GM23338 (cell line): ENCODE measurements around the gene DHFR. TPM values are rescaled to one million over a fixed set of nuclear protein-coding genes. Genes with fewer than 3 reads are reported as not detected.

Source experiments
- ATAC-seq: fragments of 200-7000 bp; cut with Tn5 transposase; 3 replicates; pipeline ENCODE4 v1.9.1; 2020
- DNase-seq: peaks from one replicate; pipeline ENCODE4 v3.0.0-alpha.2; 2015; ENCODE audit warnings: low spot score
- H2AFZ ChIP-seq: fragments of 200-600 bp; sonication (generic); 2 replicates; pipeline ENCODE4 v1.8.0; 2016; ENCODE audit warnings: antibody characterized with exemption, mild to moderate bottlenecking, moderate library complexity
- H3F3A ChIP-seq: fragments of 200-600 bp; sonication (generic); replicated peaks from 2 replicates; pipeline ENCODE4 v1.8.0; 2017; ENCODE audit warnings: antibody characterized with exemption, mixed run types, low read depth
- H3K27ac ChIP-seq: fragments of 200-600 bp; sonication (generic); 2 replicates; pipeline ENCODE4 v1.6.1; 2016; ENCODE audit warnings: low read depth
- H3K27me3 ChIP-seq: fragments of 200-600 bp; sonication (generic); 2 replicates; pipeline ENCODE4 v1.8.0; 2016; ENCODE audit warnings: mild to moderate bottlenecking, mixed run types, moderate library complexity; ENCODE audit not compliant: insufficient read depth
- H3K36me3 ChIP-seq: fragments of 200-600 bp; sonication (generic); 2 replicates; pipeline ENCODE4 v1.8.0; 2016; ENCODE audit warnings: mild to moderate bottlenecking; ENCODE audit not compliant: insufficient read depth
- H3K4me1 ChIP-seq: fragments of 200-600 bp; sonication (generic); 2 replicates; pipeline ENCODE4 v1.8.0; 2016; ENCODE audit warnings: mild to moderate bottlenecking, moderate library complexity; ENCODE audit not compliant: insufficient read depth
- H3K4me2 ChIP-seq: fragments of 200-600 bp; sonication (generic); 2 replicates; pipeline ENCODE4 v1.7.1; 2017; ENCODE audit warnings: mixed run types
- H3K4me3 ChIP-seq: fragments of 200-600 bp; sonication (generic); 2 replicates; pipeline ENCODE4 v1.6.1; 2016; ENCODE audit warnings: mixed run types
- H3K79me2 ChIP-seq: fragments of 200-600 bp; sonication (generic); replicated peaks from 2 replicates; pipeline ENCODE4 v1.8.0; 2017; ENCODE audit warnings: mild to moderate bottlenecking; ENCODE audit not compliant: insufficient read depth
- H3K9me2 ChIP-seq: fragments of 200-600 bp; sonication (generic); 2 replicates; pipeline ENCODE4 v1.8.0; 2017; ENCODE audit not compliant: insufficient read depth
- H4K20me1 ChIP-seq: fragments of 200-600 bp; sonication (generic); replicated peaks from 2 replicates; pipeline ENCODE4 v1.8.0; 2017; ENCODE audit warnings: mild to moderate bottlenecking; ENCODE audit not compliant: insufficient read depth
- H3K27ac Mint-ChIP-seq: 2 replicates; pipeline ENCODE4 v1.8.0; 2020; ENCODE audit warnings: inconsistent platforms, mild to moderate bottlenecking, moderate library complexity, mixed read lengths
- H3K27me3 Mint-ChIP-seq: 3 replicates; pipeline ENCODE4 v1.8.0; 2022; ENCODE audit warnings: low read depth, mild to moderate bottlenecking, moderate library complexity, mixed read lengths, inconsistent platforms; ENCODE audit not compliant: insufficient read depth, poor library complexity
- H3K36me3 Mint-ChIP-seq: 3 replicates; pipeline ENCODE4 v1.8.0; 2021; ENCODE audit warnings: low read depth, mild to moderate bottlenecking, inconsistent platforms, moderate library complexity, mixed read lengths
- H3K4me1 Mint-ChIP-seq: 3 replicates; pipeline ENCODE4 v1.8.0; 2020; ENCODE audit warnings: mild to moderate bottlenecking, inconsistent platforms, mixed read lengths
- H3K4me3 Mint-ChIP-seq: 3 replicates; pipeline ENCODE4 v1.8.0; 2021; ENCODE audit warnings: moderate library complexity, mild to moderate bottlenecking, inconsistent platforms, mixed read lengths
- H3K9me3 Mint-ChIP-seq: 3 replicates; pipeline ENCODE4 v1.8.0; 2020; ENCODE audit warnings: moderate library complexity, mild to moderate bottlenecking, inconsistent platforms, mixed read lengths
- CREB1 ChIP-seq: fragments of 250-450 bp; sonication (Bioruptor Pico); IDR thresholded peaks from 2 replicates; pipeline ENCODE4 v1.5.0; 2020; ENCODE audit warnings: low read depth, mild to moderate bottlenecking, moderate library complexity
- NANOG ChIP-seq: IDR thresholded peaks from 2 replicates; pipeline ENCODE4 v1.6.1; 2016; ENCODE audit warnings: antibody characterized with exemption, borderline replicate concordance
- POLR2AphosphoS5 ChIP-seq: IDR thresholded peaks from 2 replicates; pipeline ENCODE4 v1.6.1; 2016; ENCODE audit warnings: antibody characterized with exemption, low read depth
- STAT1 ChIP-seq: IDR thresholded peaks from one replicate; pipeline ENCODE4 v1.6.1; 2016; ENCODE audit warnings: antibody characterized with exemption; ENCODE audit not compliant: unreplicated experiment
- ZNF331 ChIP-seq: fragments of 250-450 bp; sonication (Bioruptor Pico); IDR thresholded peaks from 2 replicates; pipeline ENCODE4 v1.5.0; 2020; ENCODE audit warnings: low read depth, mild to moderate bottlenecking, moderate library complexity
- polyA plus RNA-seq: library from polyadenylated mRNA; unstranded; fragments of >200 nt; fragmentation: Nextera tagmentation; extraction: Ambion mirVana; gene quantifications from 2 replicates; pipeline ENCODE4 v1.2.1, GENCODE V29; 2016
- total RNA-seq: library from RNA; depleted of rRNA; stranded (reverse); fragments of >200 nt; shearing (Covaris generic); gene quantifications from 2 replicates; pipeline ENCODE4 v1.2.3, GENCODE V29; 2014
- TF ChIP-seq, protein P1 (sequence below): fragments of 250-450 bp; sonication (Bioruptor Pico); IDR thresholded peaks from 2 replicates; pipeline ENCODE4 v1.5.0; 2020; ENCODE audit warnings: mild to moderate bottlenecking, moderate library complexity

DHFR gene
- total and polyA plus RNA-seq, 2 experiments from 2014 or later = 56.2 to 95.6 TPM

DNA sequence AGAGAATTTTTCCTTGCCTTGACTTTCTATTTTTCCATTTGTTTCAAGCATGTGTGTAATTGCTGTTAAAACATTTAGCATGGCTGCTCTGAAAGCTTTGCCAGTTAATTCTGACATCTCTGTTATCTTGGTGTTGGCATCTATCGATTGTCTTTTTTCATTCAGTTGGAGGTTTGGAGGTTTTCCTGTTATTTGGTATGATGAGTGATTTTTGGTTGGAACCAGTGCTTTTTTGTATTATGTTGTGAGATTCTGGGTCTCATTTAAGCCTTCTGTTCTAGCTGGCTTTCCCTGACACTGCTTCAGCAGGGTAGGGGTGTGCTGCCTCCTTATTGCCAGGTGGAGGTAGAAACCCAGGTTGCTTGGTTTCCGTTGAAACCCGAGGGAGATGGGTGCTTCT, 40.9 kb upstream of the DHFR start:
- Mint-ChIP-seq H3K27ac (no peak overlapping the region), H3K27me3 (no peaks in the 10 kb centered on the region), H3K9me3 (no peaks in the 10 kb centered on the region), H3K36me3 (no peaks in the 10 kb centered on the region; the same call in 2 of the 3 replicates), H3K4me3 (no peak overlapping the region), H3K4me1 (no peaks in the 10 kb centered on the region; the same call in 2 of the 3 replicates)
- no peaks in the 10 kb centered on the region for H3K27me3 ChIP-seq
- no peaks in the 10 kb centered on the region for H3K79me2 ChIP-seq
- H3K27ac ChIP-seq = no peak overlapping the region
- peaks cover 3% of the 10 kb centered on the region; the same call in 1 of the 2 replicates for H3K4me1 ChIP-seq
- ATAC-seq (no peak), DNase-seq (no peak)
- H3K36me3 ChIP-seq = 0 out of 2 replicates have a peak, but pooled peaks cover 4% of the 10 kb centered on the region
- no peaks in the 10 kb centered on the region for H3K9me2 ChIP-seq
- H2AFZ ChIP-seq = no peak overlapping the region
- H3K4me2 ChIP-seq = no peak overlapping the region
- no peaks in the 10 kb centered on the region for H4K20me1 ChIP-seq
- TF ChIP-seq POLR2AphosphoS5 (no peak), ZNF331 (CRISPR knock-in tag) (no peak), NANOG (no peak), CREB1 (CRISPR knock-in tag) (no peak)
- TF ChIP-seq, protein P1, sequence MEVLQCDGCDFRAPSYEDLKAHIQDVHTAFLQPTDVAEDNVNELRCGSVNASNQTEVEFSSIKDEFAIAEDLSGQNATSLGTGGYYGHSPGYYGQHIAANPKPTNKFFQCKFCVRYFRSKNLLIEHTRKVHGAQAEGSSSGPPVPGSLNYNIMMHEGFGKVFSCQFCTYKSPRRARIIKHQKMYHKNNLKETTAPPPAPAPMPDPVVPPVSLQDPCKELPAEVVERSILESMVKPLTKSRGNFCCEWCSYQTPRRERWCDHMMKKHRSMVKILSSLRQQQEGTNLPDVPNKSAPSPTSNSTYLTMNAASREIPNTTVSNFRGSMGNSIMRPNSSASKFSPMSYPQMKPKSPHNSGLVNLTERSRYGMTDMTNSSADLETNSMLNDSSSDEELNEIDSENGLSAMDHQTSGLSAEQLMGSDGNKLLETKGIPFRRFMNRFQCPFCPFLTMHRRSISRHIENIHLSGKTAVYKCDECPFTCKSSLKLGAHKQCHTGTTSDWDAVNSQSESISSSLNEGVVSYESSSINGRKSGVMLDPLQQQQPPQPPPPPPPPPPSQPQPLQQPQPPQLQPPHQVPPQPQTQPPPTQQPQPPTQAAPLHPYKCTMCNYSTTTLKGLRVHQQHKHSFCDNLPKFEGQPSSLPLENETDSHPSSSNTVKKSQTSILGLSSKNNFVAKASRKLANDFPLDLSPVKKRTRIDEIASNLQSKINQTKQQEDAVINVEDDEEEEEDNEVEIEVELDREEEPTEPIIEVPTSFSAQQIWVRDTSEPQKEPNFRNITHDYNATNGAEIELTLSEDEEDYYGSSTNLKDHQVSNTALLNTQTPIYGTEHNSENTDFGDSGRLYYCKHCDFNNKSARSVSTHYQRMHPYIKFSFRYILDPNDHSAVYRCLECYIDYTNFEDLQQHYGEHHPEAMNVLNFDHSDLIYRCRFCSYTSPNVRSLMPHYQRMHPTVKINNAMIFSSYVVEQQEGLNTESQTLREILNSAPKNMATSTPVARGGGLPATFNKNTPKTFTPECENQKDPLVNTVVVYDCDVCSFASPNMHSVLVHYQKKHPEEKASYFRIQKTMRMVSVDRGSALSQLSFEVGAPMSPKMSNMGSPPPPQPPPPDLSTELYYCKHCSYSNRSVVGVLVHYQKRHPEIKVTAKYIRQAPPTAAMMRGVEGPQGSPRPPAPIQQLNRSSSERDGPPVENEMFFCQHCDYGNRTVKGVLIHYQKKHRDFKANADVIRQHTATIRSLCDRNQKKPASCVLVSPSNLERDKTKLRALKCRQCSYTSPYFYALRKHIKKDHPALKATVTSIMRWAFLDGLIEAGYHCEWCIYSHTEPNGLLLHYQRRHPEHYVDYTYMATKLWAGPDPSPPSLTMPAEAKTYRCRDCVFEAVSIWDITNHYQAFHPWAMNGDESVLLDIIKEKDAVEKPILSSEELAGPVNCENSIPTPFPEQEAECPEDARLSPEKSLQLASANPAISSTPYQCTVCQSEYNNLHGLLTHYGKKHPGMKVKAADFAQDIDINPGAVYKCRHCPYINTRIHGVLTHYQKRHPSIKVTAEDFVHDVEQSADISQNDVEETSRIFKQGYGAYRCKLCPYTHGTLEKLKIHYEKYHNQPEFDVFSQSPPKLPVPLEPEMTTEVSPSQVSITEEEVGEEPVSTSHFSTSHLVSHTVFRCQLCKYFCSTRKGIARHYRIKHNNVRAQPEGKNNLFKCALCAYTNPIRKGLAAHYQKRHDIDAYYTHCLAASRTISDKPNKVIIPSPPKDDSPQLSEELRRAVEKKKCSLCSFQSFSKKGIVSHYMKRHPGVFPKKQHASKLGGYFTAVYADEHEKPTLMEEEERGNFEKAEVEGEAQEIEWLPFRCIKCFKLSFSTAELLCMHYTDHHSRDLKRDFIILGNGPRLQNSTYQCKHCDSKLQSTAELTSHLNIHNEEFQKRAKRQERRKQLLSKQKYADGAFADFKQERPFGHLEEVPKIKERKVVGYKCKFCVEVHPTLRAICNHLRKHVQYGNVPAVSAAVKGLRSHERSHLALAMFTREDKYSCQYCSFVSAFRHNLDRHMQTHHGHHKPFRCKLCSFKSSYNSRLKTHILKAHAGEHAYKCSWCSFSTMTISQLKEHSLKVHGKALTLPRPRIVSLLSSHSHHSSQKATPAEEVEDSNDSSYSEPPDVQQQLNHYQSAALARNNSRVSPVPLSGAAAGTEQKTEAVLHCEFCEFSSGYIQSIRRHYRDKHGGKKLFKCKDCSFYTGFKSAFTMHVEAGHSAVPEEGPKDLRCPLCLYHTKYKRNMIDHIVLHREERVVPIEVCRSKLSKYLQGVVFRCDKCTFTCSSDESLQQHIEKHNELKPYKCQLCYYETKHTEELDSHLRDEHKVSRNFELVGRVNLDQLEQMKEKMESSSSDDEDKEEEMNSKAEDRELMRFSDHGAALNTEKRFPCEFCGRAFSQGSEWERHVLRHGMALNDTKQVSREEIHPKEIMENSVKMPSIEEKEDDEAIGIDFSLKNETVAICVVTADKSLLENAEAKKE (CRISPR knock-in tag) = no peak
- no peaks in the 10 kb centered on the region for H3F3A ChIP-seq
- no peak overlapping the region for H3K4me3 ChIP-seq

DNA sequence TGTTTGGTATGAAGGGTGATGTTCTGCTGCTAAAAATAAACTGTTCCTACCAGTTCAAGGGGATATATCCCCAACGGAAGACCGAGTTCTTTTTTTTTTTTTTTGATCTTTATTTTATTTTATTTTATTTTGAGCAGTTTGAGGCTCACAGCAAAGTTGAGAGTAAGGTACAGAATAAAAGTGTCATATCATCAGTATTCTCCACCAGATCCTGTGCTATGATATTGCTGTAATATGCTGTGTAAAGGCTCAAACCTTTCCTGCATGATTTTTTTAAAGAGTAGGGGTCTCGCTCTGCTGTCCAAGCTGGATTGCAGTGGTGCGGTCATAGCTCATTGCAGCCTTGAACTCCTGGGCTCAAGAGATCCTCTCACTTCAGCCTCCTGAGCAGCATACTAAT, 34.8 kb upstream of the DHFR start:
- Mint-ChIP-seq H3K4me1 (peaks cover 8% of the 10 kb centered on the region), H3K4me3 (no peak overlapping the region), H3K27me3 (no peaks in the 10 kb centered on the region), H3K9me3 (no peaks in the 10 kb centered on the region), H3K27ac (no peak overlapping the region), H3K36me3 (peaks cover 3% of the 10 kb centered on the region; the same call in 2 of the 3 replicates)
- Histone ChIP-seq H4K20me1 (no peaks in the 10 kb centered on the region), H3K27me3 (no peaks in the 10 kb centered on the region), H2AFZ (no peak overlapping the region), H3F3A (no peaks in the 10 kb centered on the region), H3K36me3 (no peaks in the 10 kb centered on the region), H3K79me2 (no peaks in the 10 kb centered on the region), H3K4me3 (no peak overlapping the region), H3K4me2 (no peak overlapping the region), H3K9me2 (no peaks in the 10 kb centered on the region), H3K4me1 (peaks cover 6% of the 10 kb centered on the region), H3K27ac (no peak overlapping the region)
- no peak for ATAC-seq
- no peak for DNase-seq
- TF ChIP-seq STAT1 = no peak
- TF ChIP-seq, protein P1 (CRISPR knock-in tag) = no peak
